Omental fat pad (tissue), 4 donors: Measurements from ENCODE around the gene GMIP. TPM values are rescaled to one million over a fixed set of nuclear protein-coding genes. Genes with fewer than 3 reads are reported as not detected.

ENCODE experiments used
- ATAC-seq: fragments of 150-250 bp; one replicate; pipeline ENCODE4 v1.9.1; 2016; ENCODE audit warnings: mild to moderate bottlenecking, moderate library complexity; ENCODE audit not compliant: low FRiP score
- DNase-seq: peaks from one replicate; pipeline ENCODE4 v3.0.0-alpha.2; 2019; ENCODE audit warnings: low spot score
- total RNA-seq, 4 donors: library from RNA; depleted of rRNA; stranded (reverse); fragments of >200 nt; gene quantifications; one replicate each; pipeline ENCODE4 v1.1.0, GENCODE V29; 2016
- TF ChIP-seq, protein P1 (sequence below), 3 donors: fragments of 450-650 bp; IDR thresholded peaks; one replicate each; pipeline ENCODE4 v1.5.1; 2016 to 2017; ENCODE audit warnings: antibody characterized with exemption in 3 of 3, mild to moderate bottlenecking in 3 of 3, moderate library complexity in 2 of 3

Gene GMIP
- total RNA-seq, 4 donors from 2014 or later, result 7.7 to 47.3 (median 18.7) TPM

DNA sequence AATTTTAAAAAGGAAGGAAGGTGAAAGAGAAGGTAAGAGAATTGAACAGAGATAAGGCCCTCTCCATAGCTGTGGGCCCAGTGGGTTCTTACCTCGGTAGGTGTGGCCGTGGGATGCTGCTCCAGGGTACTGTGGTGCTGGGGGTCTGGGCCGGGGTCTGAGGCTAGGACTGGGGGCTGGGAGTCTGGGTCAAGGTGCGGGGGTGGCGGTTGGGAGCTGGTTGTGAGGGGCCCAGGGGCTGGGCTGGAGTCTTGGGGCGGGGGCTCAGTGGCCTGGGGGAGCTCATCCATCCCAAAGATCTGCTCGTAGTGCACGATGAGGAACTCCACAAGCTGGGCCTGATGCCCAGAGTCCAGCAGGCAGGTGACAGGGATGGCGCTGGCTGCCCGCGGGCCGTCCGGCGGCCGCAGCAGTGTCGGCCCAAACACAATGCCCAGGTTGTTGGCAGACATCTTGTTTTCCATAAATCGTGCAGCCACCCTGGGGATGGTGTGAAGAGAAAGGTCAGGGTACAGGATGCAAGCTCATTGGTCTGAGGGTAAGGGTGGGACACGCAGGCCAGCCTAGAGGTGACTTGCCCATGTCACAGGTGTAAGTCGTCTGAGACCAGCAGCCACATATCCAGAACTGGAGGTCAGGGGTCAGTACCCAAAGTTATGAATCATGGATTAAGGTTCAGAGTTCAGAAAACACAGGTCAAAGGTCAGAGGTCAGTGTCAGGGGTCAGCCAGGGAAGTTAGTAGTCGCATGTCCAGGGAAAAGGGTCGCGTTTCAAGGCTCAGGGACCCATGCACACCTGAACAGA is 9.5 kb downstream of the GMIP start:
- ATAC-seq (no peak), DNase-seq (no peak)
- TF ChIP-seq, protein P1, sequence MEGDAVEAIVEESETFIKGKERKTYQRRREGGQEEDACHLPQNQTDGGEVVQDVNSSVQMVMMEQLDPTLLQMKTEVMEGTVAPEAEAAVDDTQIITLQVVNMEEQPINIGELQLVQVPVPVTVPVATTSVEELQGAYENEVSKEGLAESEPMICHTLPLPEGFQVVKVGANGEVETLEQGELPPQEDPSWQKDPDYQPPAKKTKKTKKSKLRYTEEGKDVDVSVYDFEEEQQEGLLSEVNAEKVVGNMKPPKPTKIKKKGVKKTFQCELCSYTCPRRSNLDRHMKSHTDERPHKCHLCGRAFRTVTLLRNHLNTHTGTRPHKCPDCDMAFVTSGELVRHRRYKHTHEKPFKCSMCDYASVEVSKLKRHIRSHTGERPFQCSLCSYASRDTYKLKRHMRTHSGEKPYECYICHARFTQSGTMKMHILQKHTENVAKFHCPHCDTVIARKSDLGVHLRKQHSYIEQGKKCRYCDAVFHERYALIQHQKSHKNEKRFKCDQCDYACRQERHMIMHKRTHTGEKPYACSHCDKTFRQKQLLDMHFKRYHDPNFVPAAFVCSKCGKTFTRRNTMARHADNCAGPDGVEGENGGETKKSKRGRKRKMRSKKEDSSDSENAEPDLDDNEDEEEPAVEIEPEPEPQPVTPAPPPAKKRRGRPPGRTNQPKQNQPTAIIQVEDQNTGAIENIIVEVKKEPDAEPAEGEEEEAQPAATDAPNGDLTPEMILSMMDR (IDR thresholded peaks at IDR 0.05), result no peak

- ATAC-seq (no peak), DNase-seq (no peak)
- TF ChIP-seq, protein P1 (IDR thresholded peaks at IDR 0.05), result no peak
Observed at GRCh38 chr19:19632661-19633060, 10.8 kb downstream of the GMIP start.

DNA sequence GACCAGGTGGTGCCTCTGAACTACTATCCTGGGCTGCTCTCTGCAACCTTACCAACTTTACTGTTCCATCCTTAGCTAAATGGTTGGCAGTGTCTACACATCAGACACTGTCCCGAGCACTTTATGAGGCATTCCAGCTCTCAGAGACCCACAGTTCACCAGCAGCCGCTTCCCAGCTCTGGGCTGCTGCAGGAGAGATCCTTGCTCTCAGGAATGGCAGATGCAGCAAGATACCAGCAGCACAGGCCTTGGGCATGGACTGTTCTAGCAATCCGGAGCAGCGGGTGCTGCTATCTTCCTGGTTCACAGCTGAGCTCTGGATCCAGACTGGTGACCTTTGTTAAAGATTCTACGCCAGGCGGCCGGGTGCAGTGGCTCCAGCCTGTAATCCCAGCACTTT is 12.1 kb downstream of the GMIP start:
- TF ChIP-seq, protein P1 (IDR thresholded peaks at IDR 0.05), result no peak
- ATAC-seq, result no peak
- DNase-seq, result no peak

DNA sequence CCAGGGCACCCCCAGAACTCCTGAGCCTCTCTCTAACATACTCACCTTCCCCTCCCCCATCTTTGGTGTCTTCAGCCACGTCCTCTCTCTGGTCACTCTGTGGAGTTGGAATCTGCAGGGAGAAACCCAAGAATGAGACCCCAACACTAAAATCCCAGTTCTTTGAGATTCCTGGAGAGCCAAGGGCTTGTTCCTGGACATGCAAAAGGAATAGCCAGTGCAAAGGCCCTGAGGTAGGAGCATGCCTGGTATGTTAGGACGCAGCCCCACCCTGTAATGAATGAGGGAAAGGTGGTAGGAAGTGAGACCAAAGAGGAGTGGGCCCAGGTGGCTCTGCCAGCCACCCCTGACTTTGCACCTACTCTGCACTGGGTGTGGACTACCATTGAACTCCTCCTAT is 13.0 kb downstream of the GMIP start:
- TF ChIP-seq, protein P1 (IDR thresholded peaks at IDR 0.05), result no peak
- DNase-seq, result no peak
- ATAC-seq, result no peak

- no peak for DNase-seq
- TF ChIP-seq, protein P1 (IDR thresholded peaks at IDR 0.05), result no peak
- no peak for ATAC-seq
Observed at GRCh38 chr19:19630062-19630414, 13.4 kb downstream of the GMIP start.

- ATAC-seq, result peak; percentile 61
- TF ChIP-seq, protein P1 (IDR thresholded peaks at IDR 0.05), result no peak
- DNase-seq, result no peak
Observed at GRCh38 chr19:19628501-19629134, 14.8 kb downstream of the GMIP start.
